ENCODE results near the gene ENAH.

ENAH gene

DNA sequence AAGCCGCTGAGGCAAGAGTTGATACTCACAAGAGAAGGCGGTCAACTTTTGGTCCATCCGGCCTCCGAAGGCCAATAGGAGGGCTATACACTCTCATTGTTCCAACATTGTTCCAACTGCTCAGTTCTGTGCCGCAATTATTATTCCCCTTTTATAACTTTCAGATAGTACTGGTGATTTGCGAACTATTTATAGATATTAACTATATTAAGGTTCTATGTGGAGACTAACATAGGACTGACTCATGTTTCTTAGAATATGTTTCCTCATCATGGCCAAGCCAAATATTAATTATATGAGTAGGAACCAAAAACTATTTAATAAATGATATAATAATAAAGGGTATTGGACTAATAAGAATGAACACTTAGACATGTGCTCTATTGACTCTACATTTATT is 128.4 kb downstream of the ENAH start:
- no peaks in the 10 kb centered on the region for H3K79me2 ChIP-seq (ENCODE audit: control insufficient read depth, low read length)
- H3F3A ChIP-seq (ENCODE audit: control insufficient read depth, insufficient read depth) = no peaks in the 10 kb centered on the region
- H3K4me2 ChIP-seq (ENCODE audit: low read length) = no peak overlapping the region
- H4K20me1 ChIP-seq (ENCODE audit: control insufficient read depth, insufficient read depth, low read depth, low read length) = no peaks in the 10 kb centered on the region
- H3K4me1 ChIP-seq (ENCODE audit: control insufficient read depth, low read length) = no peaks in the 10 kb centered on the region
- TF ChIP-seq, protein P1, sequence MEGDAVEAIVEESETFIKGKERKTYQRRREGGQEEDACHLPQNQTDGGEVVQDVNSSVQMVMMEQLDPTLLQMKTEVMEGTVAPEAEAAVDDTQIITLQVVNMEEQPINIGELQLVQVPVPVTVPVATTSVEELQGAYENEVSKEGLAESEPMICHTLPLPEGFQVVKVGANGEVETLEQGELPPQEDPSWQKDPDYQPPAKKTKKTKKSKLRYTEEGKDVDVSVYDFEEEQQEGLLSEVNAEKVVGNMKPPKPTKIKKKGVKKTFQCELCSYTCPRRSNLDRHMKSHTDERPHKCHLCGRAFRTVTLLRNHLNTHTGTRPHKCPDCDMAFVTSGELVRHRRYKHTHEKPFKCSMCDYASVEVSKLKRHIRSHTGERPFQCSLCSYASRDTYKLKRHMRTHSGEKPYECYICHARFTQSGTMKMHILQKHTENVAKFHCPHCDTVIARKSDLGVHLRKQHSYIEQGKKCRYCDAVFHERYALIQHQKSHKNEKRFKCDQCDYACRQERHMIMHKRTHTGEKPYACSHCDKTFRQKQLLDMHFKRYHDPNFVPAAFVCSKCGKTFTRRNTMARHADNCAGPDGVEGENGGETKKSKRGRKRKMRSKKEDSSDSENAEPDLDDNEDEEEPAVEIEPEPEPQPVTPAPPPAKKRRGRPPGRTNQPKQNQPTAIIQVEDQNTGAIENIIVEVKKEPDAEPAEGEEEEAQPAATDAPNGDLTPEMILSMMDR (IDR thresholded peaks at IDR 0.05; ENCODE audit: low read depth, low read length, poor library complexity, severe bottlenecking) = no peak
- no peak overlapping the region for H3K27ac ChIP-seq (ENCODE audit: low read depth, low read length)
- no peaks in the 10 kb centered on the region for H3K36me3 ChIP-seq (ENCODE audit: control insufficient read depth, low read length)
- H3K4me3 ChIP-seq (ENCODE audit: low read length) = no peak overlapping the region
- no peaks in the 10 kb centered on the region for H3K9me3 ChIP-seq (ENCODE audit: control insufficient read depth, insufficient read depth, low read length)
- peaks cover 17% of the 10 kb centered on the region for H3K27me3 ChIP-seq (ENCODE audit: control insufficient read depth, low read length)
- no peaks in the 10 kb centered on the region for H3K9me2 ChIP-seq (replicated peaks; ENCODE audit: control insufficient read depth, low read length)

DNA sequence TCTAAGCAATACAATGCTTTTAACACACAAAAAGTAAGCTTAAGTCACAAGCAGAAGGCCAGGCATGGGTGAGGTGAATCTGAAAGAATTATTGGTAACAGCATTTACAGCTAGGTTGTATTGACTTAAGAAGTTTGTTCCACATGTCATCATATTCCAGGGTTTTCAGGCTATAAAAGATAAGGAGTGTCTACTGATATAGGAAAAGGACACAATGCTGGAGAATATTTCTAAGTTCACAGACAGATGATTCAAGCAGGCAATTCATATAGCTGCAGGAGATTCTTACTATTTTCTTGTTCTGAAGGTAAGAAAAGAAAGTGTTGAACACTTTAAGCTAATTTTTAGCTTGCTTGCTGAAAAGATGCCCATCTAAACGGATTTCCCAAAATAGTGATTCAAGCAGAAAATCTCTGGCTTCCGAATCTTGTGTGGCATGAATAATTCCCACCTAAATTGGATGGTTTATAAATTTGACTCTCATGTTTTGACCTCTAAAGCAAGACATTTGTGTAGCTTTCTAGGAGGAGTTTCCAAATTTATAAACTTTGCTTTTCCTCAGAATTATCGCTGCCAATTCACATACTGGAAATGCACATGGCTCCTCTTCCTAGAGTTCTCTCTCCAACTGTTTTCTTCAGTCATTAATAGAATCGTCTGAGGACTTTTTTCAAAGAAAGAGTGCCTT is 129.5 kb downstream of the ENAH start:
- Histone ChIP-seq H3K27me3 (ENCODE audit: control insufficient read depth, low read length) (peaks cover 12% of the 10 kb centered on the region), H4K20me1 (ENCODE audit: control insufficient read depth, insufficient read depth, low read depth, low read length) (no peaks in the 10 kb centered on the region), H3K79me2 (ENCODE audit: control insufficient read depth, low read length) (no peaks in the 10 kb centered on the region), H3K9me3 (ENCODE audit: control insufficient read depth, insufficient read depth, low read length) (no peaks in the 10 kb centered on the region), H3K4me2 (ENCODE audit: low read length) (no peak overlapping the region), H3K4me3 (ENCODE audit: low read length) (no peak overlapping the region), H3F3A (ENCODE audit: control insufficient read depth, insufficient read depth) (no peaks in the 10 kb centered on the region), H3K4me1 (ENCODE audit: control insufficient read depth, low read length) (no peaks in the 10 kb centered on the region), H3K27ac (ENCODE audit: low read depth, low read length) (no peak overlapping the region), H3K9me2 (replicated peaks; ENCODE audit: control insufficient read depth, low read length) (no peaks in the 10 kb centered on the region), H3K36me3 (ENCODE audit: control insufficient read depth, low read length) (no peaks in the 10 kb centered on the region)
- no peak for TF ChIP-seq EZH2phosphoT487 (IDR thresholded peaks at IDR 0.05; ENCODE audit: borderline replicate concordance, low read length)
- TF ChIP-seq, protein P1 (IDR thresholded peaks at IDR 0.05; ENCODE audit: low read depth, low read length, poor library complexity, severe bottlenecking) = no peak

DNA sequence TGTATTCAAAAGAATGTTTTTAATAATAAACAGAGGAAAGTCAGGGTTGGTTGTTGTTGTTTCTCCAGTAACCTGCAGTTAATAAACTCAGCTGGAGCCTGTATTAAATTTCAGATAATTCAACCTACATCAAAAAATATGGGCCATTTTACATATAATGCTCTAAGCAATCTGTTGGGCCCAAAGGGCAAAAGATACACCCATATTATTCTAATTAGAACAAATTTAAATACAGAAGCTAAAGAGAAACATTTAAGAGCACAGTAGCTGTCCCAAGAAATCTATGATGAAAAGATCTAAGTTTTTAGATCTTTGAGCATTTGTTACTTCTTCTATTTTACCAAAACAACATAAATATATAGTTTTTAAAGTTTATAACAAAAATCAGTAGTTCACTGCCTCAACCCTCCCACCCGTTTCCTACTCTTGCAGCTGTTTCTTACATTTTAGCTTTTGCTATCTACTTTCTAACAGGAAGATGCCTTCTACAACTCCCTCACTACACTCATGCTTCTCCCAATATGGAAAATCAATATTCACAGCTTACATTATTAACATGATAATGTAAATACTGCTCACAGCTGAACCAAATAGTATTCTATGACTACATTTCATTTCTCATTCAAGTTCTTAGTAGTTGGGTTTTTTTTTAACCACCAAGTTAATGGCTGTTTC is 130.2 kb downstream of the ENAH start:
- H3K4me2 ChIP-seq (ENCODE audit: low read length) = no peak overlapping the region
- H3K9me3 ChIP-seq (ENCODE audit: control insufficient read depth, insufficient read depth, low read length) = no peaks in the 10 kb centered on the region
- H3K79me2 ChIP-seq (ENCODE audit: control insufficient read depth, low read length) = no peaks in the 10 kb centered on the region
- TF ChIP-seq, protein P1 (IDR thresholded peaks at IDR 0.05; ENCODE audit: low read depth, low read length, poor library complexity, severe bottlenecking) = no peak
- TF ChIP-seq EZH2phosphoT487 (IDR thresholded peaks at IDR 0.05; ENCODE audit: borderline replicate concordance, low read length) = no peak
- no peaks in the 10 kb centered on the region for H4K20me1 ChIP-seq (ENCODE audit: control insufficient read depth, insufficient read depth, low read depth, low read length)
- H3F3A ChIP-seq (ENCODE audit: control insufficient read depth, insufficient read depth) = no peaks in the 10 kb centered on the region
- H3K4me3 ChIP-seq (ENCODE audit: low read length) = no peak overlapping the region
- H3K4me1 ChIP-seq (ENCODE audit: control insufficient read depth, low read length) = no peaks in the 10 kb centered on the region
- H3K9me2 ChIP-seq (replicated peaks; ENCODE audit: control insufficient read depth, low read length) = no peaks in the 10 kb centered on the region
- H3K36me3 ChIP-seq (ENCODE audit: control insufficient read depth, low read length) = no peaks in the 10 kb centered on the region
- H3K27ac ChIP-seq (ENCODE audit: low read depth, low read length) = no peak overlapping the region
- H3K27me3 ChIP-seq (ENCODE audit: control insufficient read depth, low read length) = peaks cover 5% of the 10 kb centered on the region; the same call in 1 of the 2 replicates
